ENCODE results near the gene AIDA.

DNA sequence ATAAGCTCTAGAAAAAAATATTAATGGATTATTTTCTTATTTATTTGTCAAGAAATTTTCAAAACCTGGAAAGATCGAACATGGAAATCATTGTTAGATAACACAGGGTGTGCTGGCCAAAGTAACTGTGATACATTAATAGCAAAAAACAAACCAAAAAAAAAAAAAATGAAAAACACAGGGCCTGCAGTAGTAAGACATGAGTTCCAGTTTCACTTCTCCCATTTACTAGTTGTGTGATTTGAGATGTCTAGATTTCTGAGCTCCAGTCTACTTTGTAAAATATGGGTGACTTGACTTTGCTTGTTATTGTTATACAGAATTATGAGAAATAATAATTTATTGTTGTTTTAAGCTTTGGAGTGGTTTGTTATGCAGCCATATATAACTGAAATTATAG lies 38.4 kb upstream of the AIDA start:
- TF ChIP-seq, protein P1, sequence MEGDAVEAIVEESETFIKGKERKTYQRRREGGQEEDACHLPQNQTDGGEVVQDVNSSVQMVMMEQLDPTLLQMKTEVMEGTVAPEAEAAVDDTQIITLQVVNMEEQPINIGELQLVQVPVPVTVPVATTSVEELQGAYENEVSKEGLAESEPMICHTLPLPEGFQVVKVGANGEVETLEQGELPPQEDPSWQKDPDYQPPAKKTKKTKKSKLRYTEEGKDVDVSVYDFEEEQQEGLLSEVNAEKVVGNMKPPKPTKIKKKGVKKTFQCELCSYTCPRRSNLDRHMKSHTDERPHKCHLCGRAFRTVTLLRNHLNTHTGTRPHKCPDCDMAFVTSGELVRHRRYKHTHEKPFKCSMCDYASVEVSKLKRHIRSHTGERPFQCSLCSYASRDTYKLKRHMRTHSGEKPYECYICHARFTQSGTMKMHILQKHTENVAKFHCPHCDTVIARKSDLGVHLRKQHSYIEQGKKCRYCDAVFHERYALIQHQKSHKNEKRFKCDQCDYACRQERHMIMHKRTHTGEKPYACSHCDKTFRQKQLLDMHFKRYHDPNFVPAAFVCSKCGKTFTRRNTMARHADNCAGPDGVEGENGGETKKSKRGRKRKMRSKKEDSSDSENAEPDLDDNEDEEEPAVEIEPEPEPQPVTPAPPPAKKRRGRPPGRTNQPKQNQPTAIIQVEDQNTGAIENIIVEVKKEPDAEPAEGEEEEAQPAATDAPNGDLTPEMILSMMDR (IDR thresholded peaks at IDR 0.05): no peak
- no peak for TF ChIP-seq POLR2A (IDR thresholded peaks at IDR 0.05)
